Sciatic nerve (tissue), 2 donors: ENCODE measurements around the gene VSIG1. TPM values are rescaled to one million over a fixed set of nuclear protein-coding genes. Genes with fewer than 3 reads are reported as not detected.

ENCODE experiments used
- ATAC-seq: fragments of 200-7000 bp; cut with Tn5 transposase; one replicate; pipeline ENCODE4 v1.9.1; 2020; ENCODE audit warnings: mild to moderate bottlenecking, moderate library complexity
- DNase-seq: peaks from one replicate; pipeline ENCODE4 v3.0.0-alpha.2; 2020; ENCODE audit warnings: low spot score
- intact Hi-C: fragments of 100-400 bp; cut with DNase I; formaldehyde crosslinking; loops from one replicate; pipeline ENCODE4 v1.14.2; 2022
- total RNA-seq: library from RNA; stranded (reverse); fragmentation: NEBNext Ultra II Directional; extraction: Animal tissue kit (Norgen Biotek cat#: 25700); gene quantifications from one replicate; pipeline ENCODE4 v1.2.1, GENCODE V29; 2021
- donor health status: DM: no; HTN: no; CAD: no.
- donor health status: DM: no; HTN: no; CAD: no.

The VSIG1 gene
- total RNA-seq, 1 donor from 2014 or later = 0.36 TPM

GRCh38 chrX:108055546-108055945 is 10.7 kb downstream of the VSIG1 start:
- ATAC-seq = no peak
- intact Hi-C loops = no loop called here

GRCh38 chrX:108059801-108060200 is 14.9 kb downstream of the VSIG1 start:
- DNase-seq = no peak
- intact Hi-C loops = no loop called here
- no peak for ATAC-seq

More at GRCh38 chrX:108055546-108055945, 10.7 kb downstream of the VSIG1 start:
- no peak for DNase-seq

GRCh38 chrX:108064001-108064400 is 19.1 kb downstream of the VSIG1 start:
- intact Hi-C loops = no loop called here
- ATAC-seq (no peak), DNase-seq (no peak)

GRCh38 chrX:108064613-108065012 is 19.7 kb downstream of the VSIG1 start:
- ATAC-seq = no peak
- intact Hi-C loops = no loop called here
- no peak for DNase-seq

GRCh38 chrX:108068121-108068520 is 23.3 kb downstream of the VSIG1 start:
- DNase-seq = no peak
- no peak for ATAC-seq
- intact Hi-C loops = no loop called here

GRCh38 chrX:108070891-108071290 is 26.0 kb downstream of the VSIG1 start:
- intact Hi-C loops = no loop called here
- DNase-seq = no peak
- ATAC-seq = no peak

GRCh38 chrX:108071578-108071977 is 26.7 kb downstream of the VSIG1 start:
- intact Hi-C loops = no loop called here
- no peak for ATAC-seq

GRCh38 chrX:108072746-108073145 is 27.9 kb downstream of the VSIG1 start:
- ATAC-seq (no peak), DNase-seq (no peak)
- intact Hi-C loops = no loop called here

More at GRCh38 chrX:108071578-108071977, 26.7 kb downstream of the VSIG1 start:
- DNase-seq = no peak

GRCh38 chrX:108081110-108081509 is 36.2 kb downstream of the VSIG1 start:
- ATAC-seq (no peak), DNase-seq (no peak)
- intact Hi-C loops = no loop called here

- no peak for ATAC-seq
- intact Hi-C loops = no loop called here
- DNase-seq = no peak
These were observed 42.9 kb downstream of the VSIG1 start for GRCh38 chrX:108087792-108088191.

GRCh38 chrX:108088511-108088910 is 43.6 kb downstream of the VSIG1 start:
- intact Hi-C loops = no loop called here
- DNase-seq (no peak), ATAC-seq (no peak)

GRCh38 chrX:108090491-108091263 is 45.8 kb downstream of the VSIG1 start:
- DNase-seq (no peak), ATAC-seq (no peak)
- intact Hi-C loops = no loop called here

- intact Hi-C loops = no loop called here
- DNase-seq = peak; percentile 92
- peak; percentile 99 for ATAC-seq
These were observed 46.5 kb downstream of the VSIG1 start, which contains the start of the genes ATG4A and PSMD10 for GRCh38 chrX:108091264-108091877. TSS of gene ATG4A (plus strand) at chrX:108091778. CDS start at chrX:108091827, 49 bp downstream. TSS of gene PSMD10 (minus strand) at chrX:108091542. CDS start at chrX:108091520, 22 bp downstream.

- intact Hi-C loops = no loop called here
- ATAC-seq (peak; percentile 25), DNase-seq (no peak)
These were observed 47.0 kb downstream of the VSIG1 start for GRCh38 chrX:108091878-108092291.

- ATAC-seq (no peak), DNase-seq (no peak)
- intact Hi-C loops = no loop called here
These were observed 52.5 kb downstream of the VSIG1 start for GRCh38 chrX:108097380-108097779.

- intact Hi-C loops = no loop called here
- ATAC-seq (no peak), DNase-seq (no peak)
These were observed 60.6 kb downstream of the VSIG1 start for GRCh38 chrX:108105473-108105872.

GRCh38 chrX:108114541-108114940 is 69.7 kb downstream of the VSIG1 start:
- intact Hi-C loops = no loop called here
- ATAC-seq = no peak
- no peak for DNase-seq

GRCh38 chrX:108117988-108118387 is 73.1 kb downstream of the VSIG1 start:
- intact Hi-C loops = no loop called here
- ATAC-seq = no peak

GRCh38 chrX:108121291-108121690 is 76.4 kb downstream of the VSIG1 start:
- DNase-seq (no peak), ATAC-seq (no peak)
- intact Hi-C loops = no loop called here

More at GRCh38 chrX:108117988-108118387, 73.1 kb downstream of the VSIG1 start:
- DNase-seq = no peak

GRCh38 chrX:108122748-108123147 is 77.9 kb downstream of the VSIG1 start:
- no peak for ATAC-seq
- no peak for DNase-seq
- intact Hi-C loops = no loop called here
